NCI-H187 (cell line): ENCODE results near the gene STK11.
A peak's percentile ranks its signal among the peaks of the same experiment; 100 is the strongest.
"Not testable (repeated sequence)": the region's sequence is repeated elsewhere in the genome, so short reads cannot be mapped to it uniquely, and the experiment has no call there.

Experiments
- DNase-seq, 2 experiments: peaks; one replicate each; lab custom pipeline; 2025; lab: John Stamatoyannopoulos, UW

STK11 gene

DNA sequence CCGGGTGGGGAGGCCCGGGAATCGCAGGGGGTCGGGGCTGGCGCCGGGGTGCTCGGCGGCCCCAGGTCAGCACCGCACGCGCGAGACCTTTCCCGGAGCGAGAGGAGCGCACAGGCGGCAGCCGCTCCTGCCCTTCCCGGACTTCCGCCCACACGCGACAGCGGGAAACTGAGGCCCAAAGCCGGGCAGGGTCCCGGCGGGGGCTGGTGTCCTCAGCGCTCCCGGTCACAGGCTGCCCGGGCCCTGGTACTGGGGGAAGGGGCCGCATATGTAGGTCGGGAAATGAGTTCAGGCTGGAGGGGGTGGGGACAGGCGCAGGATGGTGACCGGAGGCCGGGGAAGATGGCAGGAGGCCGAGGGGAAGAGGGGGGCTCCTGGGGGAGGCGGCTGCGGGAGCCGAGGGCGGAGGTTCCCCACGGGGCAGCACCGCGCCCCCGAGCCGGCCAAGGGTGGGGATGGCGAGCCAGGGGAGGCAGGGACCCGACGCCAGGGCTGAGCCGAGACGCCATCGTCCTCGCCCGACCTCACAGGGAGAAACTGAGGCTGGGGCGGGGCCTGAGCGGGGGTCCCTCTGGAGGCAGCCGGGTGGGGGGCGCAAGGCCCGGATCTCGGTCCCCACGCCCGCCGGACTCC lies 31.6 kb downstream of the STK11 start:
- no peak for DNase-seq

DNA sequence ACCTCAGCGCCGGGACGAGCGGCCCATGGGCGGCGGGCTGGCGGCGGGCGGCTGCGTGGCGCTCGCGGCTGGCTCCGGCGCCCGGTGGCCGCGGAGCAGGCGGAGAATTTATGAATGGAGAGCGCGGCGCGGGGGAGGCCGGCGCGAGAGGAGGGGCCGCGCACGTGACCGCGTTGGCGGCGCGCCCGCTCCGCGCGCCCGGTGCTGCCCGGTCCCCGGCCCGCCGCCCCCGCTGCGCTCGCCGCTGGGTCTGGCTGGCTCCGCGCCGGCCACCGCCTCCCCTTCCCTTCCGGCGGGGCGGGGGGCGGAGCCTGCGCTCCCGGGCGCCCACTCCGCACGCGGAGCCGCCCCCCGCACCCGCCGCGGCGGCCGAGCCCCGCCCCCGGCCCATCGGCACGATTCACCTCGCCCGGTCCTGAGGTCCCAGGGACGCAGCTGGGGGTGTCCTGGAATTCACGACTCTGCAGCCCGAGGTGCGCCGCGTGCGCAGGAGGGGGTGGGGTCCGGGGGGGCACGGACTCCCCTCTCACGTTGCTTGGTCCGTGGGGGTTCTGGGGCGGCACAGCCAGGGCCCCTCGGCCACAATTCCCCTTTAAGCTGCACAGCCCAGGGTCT lies 32.3 kb downstream of the STK11 start, which contains the start of gene CBARP:
Gene CBARP, minus strand, starts transcription at position 252 of the 615 bp plus-strand sequence. CDS start 1,905 bp downstream, outside the sequence.
- no peak for DNase-seq

DNA sequence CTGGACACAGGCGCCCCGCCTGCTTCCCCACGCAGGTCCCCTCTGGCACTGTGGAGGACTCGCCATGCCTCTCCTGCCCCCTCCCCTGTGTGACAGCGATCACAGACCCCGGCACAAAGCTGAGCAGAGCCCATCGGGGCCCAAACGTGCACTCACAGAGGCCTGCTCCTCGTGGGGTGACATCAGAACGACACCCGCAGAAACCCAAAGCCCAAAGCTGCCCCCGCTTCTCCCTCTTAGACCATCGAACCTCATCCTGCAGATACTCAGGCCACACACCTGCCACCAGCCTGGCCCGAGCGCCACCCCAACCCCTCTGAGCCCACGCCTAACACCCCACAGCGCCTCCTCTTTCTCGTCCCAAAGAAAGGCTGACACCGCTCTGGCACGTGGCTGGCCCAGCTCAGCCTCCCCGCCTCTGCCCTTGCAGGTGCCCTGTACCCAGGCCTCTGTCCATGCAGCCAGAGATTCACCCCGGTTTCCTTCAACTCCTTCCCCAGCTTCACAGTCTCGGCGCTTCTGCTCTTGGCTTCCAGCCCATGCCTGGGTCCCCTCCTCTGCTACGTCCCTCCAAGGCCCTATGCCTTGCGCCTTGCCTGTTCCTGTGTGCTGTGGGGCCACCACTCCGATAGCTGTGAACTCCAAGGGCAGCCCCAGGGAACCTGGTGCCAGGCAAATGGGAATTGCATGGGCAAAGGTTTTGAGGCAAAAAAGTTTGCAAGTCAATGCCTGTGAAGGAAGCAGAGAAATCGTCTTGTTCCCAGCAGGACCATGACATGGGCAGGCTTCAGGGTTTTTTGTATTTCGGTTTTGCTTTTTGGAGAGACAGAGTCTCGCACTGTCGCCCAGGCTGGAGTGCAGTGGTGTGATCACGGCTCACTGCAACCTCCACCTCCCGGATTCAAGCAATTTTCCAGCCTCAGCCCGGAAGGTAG lies 33.1 kb downstream of the STK11 start:
- DNase-seq = no peak

DNA sequence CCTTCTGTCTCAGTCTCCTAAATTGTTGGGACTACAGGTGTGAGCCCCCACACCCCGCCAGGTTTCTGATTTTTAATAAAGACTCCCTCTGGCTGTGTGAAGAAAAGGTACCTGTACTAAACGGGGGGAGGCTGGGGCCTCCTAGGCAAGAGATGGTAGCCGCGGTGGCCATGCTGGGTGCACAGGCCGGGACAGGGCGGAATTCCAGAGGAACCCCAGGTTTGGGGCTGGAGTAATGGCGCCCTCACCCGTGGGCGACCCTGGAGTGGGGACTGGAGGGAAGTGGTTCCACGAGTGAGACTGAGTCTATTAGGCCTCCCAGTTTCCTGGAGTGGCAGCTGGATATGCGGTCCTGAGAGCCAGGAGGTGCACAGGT lies 33.8 kb downstream of the STK11 start:
- no peak for DNase-seq

DNA sequence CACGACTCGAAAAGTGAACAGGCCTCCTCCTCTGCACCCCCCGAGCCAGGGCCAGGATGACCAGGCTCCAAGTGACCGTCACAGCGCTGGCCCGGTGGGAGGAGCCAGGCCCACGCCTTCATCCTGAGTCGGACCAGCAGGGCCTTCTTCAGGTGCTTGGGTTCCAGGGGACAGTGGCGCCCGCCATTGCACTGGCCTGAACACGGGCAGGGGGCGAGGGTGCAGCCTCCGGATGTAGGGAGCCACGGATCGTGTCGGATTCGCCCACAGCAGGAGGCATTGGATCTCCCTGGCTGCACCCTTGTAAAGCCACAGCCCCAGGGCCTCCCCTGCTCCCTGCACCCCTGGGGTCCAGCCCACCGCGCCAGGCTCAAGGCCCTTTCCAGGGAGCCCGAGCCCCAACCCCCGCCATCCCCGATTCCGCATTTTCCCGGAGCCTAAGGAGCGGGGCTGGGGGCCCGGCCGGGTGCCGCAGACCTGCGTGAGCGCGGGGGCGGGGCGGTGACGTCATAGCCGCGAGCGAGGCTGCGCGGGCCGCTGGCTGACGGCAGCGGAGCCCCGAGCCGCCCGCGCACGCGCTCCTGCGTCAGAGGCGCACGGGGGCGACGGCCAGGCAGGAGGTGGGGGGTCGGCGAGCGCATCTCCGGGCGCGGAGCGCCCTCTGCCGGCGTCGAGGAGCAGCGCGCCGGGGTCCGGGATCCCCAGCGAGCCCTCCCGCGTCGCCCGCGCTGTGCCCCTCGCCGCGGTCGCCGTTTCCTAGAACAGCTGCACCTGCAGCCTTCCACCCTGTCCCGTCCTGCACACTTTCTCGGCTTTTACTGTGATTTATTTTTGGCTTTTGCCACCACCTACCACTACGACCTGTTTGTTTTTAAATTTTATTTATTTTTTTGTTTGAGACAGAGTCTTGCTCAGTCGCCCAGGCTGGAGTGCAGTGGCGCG lies 34.5 kb downstream of the STK11 start:
- DNase-seq = peak; percentile 78 to 96

DNA sequence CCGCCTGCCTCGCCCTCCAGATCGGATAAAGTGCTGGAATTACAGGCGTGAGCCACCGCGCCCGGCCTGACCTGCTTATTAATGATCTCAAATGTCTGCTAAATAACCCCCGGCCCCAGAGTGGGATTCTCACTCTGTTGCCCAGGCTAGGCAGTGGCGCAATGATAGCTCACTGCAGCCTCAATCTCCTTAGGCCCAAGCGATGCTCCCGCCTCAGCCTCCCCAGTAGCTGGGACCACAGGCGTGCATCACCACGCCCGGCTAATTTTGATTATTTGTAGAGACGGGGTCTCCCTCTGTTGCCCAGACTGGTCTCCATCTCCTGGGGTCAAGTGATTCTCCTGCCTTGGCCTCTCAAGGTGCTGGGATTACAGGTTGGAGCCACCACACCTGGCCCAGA lies 35.3 kb downstream of the STK11 start:
- no peak for DNase-seq

DNA sequence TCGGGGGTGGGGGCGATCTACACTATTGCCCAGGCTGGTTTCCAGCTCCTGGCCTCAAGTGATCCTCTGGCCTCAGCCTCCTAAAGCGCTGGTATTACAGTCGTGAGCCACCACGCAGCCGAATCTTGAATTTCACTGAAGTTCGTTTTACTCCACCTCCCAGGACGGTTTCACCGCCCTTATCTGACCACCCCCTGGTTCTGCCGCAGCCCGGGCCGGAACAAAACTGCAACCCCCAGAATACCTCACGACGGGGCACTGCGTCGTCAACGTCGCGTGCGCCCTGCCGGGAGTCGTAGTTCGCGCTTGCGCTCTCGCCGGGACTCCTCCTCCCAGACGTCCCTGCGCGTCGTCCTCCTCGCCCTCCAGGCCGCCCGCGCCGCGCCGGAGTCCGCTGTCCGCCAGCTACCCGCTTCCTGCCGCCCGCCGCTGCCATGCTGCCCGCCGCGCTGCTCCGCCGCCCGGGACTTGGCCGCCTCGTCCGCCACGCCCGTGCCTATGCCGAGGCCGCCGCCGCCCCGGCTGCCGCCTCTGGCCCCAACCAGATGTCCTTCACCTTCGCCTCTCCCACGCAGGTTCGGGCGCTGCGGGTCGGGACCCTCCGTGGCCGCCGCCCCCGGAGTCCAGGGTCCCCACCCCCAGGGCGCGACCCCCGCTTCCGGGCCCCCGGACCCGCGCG lies 36.0 kb downstream of the STK11 start, which contains the start of gene ATP5F1D:
Gene ATP5F1D, plus strand, starts transcription at position 335 of the 679 bp plus-strand sequence. Its CDS starts 100 bp downstream, at position 435.
- peak; percentile 80 to 93 for DNase-seq

DNA sequence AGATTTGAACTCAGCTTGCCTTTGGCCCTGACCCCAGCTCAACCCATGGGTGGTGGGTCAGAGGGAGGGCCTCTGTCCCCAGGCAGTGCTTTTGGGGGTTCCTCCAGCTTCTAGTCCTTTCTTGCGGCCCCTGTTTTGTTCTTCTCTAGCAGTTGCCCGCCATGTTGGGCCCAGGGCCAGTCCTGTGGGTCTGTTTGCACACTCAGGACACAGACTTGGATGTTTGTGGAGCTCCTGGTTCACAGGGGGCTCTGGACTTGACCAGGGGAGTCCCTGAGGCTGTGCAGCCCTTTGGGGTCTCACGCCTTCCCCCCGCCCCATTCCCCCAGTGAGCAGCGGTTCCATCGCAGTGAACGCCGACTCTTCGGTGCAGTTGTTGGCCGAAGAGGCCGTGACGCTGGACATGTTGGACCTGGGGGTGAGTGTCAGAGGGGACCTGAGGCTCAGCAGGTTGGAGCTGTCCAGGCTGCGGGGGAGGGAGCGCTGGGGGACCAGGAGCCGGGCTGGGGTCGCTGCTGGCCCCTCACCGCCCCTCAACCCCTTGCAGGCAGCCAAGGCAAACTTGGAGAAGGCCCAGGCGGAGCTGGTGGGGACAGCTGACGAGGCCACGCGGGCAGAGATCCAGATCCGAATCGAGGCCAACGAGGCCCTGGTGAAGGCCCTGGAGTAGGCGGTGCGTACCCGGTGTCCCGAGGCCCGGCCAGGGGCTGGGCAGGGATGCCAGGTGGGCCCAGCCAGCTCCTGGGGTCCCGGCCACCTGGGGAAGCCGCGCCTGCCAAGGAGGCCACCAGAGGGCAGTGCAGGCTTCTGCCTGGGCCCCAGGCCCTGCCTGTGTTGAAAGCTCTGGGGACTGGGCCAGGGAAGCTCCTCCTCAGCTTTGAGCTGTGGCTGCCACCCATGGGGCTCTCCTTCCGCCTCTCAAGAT lies 38.5 kb downstream of the STK11 start:
- peak in 1 of 2 experiments; percentile 35 for DNase-seq

DNA sequence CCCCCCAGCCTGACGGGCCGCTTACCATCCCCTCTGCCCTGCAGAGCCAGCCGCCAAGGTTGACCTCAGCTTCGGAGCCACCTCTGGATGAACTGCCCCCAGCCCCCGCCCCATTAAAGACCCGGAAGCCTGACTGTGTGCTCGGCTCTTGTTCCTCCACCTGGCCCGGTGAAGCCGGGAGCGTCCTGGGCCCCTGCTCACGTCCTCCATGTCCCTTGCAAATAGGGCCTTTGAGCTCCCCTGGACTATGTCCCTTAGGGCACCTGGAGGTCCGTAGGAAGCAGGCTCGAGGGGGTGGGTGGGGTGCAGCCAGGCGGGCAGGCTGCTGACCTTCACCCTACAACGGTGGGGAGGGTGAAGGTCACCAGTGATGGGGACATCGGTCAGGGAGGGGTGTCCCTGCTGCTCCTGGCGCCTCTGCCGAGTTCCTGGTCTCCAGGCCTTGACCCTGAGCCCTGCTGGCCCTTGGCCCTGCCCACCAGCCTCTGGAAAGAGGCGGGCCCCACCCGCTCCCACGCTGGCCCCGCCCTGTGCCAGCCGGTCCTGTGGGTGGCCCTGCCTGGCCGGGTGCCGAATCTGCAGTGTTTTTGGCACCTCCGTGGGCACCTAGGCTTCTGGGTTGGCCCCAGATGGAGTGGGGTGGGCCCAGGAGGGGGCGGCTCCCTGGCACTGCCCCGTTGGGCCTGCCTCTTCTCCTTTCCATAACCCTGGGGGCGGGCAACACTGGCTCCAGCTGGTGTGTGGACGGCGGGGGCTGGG lies 39.3 kb downstream of the STK11 start:
- no peak for DNase-seq

DNA sequence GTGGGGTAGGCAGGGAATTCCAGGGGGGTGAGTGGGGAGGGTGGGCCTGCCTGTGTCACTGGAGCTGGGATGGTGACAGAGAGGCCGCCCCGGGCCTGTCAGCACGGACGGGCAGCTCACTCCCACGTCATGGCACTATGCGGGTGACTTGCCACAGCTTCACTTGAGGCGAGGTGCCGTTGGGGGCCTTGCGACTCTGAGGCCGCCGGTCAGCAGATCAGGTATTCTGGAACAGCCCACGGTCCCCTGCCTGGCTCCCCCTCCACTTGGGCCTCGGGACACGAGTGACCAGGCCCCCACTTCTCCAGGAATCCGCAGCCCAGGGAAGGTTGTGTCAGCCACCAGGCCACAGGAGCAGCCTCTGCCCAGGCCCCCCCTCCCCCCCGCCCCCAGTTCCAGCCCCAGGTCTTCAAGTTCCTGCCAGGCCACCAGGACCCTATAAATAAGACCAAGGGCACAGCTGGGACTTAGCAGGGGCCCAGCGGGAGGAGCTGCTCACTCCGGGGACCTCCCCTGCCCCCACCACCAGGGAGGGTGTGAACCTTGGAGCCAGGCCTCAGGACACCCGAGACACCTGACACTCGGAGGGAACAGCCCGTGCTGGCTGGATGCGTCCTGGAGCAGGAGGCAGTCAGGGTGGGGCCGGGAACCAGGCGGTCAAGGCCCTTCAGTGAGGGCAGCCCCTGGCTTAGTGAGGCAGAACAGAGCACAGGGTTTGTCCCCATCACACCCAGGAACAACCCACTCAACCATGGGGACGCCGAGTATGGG lies 40.1 kb downstream of the STK11 start:
- DNase-seq = no peak

DNA sequence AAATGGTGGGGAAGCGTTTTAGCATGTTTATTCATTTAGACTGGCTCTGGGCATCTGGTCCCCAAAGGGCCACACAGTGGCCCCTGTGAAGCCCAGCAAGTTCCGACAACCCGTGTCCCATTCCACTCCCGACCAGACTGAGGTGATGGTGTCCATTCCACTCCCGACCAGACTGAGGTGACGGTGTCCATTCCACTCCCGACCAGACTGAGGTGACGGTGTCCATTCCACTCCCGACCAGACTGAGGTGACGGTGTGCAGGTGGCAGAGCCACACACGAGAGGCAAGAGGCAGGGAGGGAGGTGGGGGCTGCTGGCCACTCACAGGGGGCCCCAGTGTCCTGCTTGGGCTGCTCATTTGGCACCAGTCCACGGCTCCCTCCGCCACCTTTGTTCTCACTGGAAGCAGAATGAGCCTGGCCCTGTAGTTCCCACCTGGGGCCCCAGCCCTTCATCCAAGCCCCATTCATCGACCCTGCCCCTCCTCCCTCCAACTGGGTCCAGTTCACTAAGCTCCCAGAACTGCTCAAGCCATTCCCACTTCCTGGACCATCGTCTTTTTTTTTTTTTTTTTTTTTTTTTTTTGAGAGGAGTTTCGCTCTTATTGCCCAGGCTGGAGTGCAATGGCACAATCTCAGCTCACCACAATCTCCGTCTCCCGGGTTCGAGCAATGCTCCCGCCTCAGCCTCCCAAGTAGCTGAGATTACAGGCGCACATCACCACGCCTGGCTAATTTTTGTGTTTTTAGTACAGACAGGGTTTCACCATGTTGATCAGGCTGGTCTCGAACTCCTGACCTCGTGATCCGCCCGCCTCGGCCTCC lies 40.9 kb downstream of the STK11 start:
- DNase-seq = not testable (repeated sequence)

DNA sequence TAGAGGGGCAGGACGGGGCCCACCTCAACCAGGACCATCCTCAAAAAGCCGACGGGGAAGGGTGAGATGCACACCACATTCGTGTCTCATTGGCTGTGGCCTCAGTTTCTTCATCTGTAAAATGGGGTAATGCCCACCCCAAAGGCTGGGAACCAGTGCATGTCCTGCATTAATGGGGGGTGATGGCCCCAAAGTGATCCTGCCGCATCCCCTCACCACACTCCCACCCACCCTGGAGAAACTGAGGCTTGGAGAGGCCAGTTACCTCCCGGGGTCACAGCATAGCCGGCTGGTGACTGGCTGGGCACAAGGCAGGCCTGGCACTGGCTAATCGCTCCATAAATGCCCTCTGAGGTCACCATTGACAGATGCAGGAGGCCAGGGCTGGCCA lies 42.2 kb downstream of the STK11 start:
- no peak for DNase-seq

DNA sequence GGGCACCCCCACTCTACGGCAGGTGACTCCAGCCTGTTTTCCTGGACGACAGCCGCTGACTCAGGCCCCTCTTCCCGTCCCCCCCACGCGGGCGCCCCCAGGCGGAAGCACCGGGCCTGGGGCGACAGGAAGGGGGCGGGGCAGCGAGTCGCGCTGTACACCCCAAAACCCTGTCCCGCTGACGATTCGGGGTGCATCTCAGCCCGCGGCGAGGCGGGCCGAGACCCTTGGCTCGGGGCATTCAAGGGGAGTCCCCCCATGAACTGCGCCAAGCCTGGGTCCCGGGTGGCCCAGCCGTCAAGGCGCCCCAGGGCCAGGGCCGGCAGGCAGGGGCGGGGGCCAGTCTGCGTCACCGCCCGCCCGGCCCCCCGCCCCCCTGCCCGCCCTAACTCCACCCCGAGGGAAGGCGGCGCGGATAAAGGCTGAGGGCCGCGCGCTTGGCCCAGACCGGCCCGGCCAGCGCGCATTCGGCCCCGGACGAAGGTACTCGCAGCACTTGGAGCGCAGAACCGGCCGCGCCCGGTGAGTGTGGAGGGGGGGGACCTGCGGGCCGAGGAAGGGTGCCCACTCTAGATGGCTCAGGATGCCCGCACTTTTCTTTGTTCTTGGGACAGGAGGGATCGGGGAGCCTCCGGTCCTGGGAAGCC lies 42.7 kb downstream of the STK11 start, which contains the start of gene MIDN:
Gene MIDN, plus strand, starts transcription at position 445 of the 647 bp plus-strand sequence. CDS start 1,714 bp downstream, outside the sequence.
- peak; percentile 69 to 72 for DNase-seq

DNA sequence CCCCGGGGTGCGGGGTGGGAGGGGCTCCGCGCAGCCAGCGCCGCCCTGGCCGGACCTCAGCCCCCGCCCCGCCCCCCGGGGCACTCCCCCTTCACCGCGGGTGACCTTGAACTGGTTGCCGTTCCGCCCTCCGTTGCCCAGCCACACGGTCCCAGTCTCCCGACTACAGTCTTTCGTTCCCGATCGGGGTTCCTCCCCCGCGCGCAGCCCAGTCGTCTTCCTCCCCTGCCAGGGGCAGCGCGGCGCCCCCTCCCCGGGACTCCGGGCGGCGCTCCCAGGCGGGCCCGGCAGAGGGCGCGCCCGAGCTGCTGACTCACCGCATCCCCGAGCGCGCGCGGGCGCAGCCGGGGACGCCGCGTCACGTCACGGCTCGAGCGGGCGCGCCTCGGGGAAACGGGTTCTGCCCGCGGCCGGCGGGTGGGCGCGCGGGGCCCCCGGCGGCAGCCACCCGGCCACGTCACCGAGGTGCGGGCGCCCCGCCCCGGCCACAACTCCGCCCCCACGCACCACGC lies 43.3 kb downstream of the STK11 start:
- DNase-seq = peak; percentile 72 to 74

DNA sequence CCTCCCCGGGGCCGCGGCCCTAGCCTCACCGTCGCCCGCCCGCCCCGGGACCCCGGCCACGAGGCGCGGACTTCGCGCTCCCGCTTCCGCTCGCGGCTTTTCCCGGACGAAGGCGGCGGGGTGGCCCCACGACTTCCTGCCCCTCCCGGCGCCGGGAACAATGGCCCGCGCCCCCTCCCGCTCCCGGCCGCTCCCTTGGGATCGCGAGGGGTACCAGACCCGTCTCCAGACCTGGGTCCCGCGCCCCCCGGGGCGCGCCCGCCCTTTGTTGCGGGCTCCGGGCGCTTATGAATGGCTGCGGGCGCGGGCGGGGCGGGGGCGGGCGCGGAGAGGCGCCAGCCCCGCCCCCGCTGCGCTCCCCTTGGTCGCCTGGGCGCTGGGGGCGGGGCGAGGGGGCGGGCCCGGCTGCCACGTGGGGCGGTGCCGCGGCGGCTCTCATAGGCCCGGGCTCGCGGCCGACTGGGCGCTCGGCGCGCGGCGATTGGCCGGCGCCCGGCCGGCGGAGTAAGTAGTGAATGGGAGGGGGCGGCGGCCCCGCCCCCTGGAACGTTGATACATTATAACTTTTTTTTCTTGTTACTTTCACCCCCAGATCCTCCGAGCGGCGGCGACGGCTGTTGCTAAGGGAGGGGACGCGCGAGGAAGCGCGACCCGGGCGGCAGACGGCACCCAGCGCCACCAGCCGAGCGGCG lies 43.9 kb downstream of the STK11 start:
- DNase-seq = peak; percentile 91 to 96

DNA sequence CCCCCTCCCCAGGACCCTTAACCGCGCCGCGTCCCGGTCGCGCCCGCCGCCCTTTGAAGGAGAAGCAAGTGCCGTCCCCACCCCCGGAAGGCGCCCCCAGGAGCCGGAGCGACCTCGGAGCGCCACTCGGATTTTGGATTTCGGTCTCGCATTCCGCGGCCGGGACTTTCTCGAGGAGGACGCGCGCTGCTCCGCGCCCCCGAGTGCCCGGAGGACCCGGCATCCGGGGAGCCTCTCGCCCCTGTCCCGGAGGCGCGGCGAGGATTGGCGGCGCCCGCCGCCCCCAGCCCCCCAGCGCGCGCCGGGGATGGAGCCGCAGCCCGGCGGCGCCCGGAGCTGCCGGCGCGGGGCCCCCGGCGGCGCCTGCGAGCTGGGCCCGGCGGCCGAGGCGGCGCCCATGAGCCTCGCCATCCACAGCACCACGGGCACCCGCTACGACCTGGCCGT lies 44.4 kb downstream of the STK11 start:
- DNase-seq = no peak
